ENCODE results near the gene ITPRID2. TPM values are rescaled to one million over a fixed set of nuclear protein-coding genes. Genes with fewer than 3 reads are reported as not detected.

The ITPRID2 gene
- total RNA-seq, 2 experiments from 2014 or later: 40.7 to 40.8 TPM

Other genes starting within 250 kb of the ITPRID2 start
- gene CERKL, start 234.6 kb upstream of the ITPRID2 start, total RNA-seq: under 1 TPM in 1 of 2 experiments, not detected in 1; 0.14 TPM
- not detected for gene NEUROD1, start 211.2 kb upstream of the ITPRID2 start, total RNA-seq
- gene PPP1R1C, start 94.1 kb downstream of the ITPRID2 start, total RNA-seq: not detected

Measured in activated naive CD4-positive, alpha-beta T cell treated with anti-CD3 and anti-CD28 coated beads for 36 hours (primary cell).